UCSD-AML1 (cell line): Measurements from ENCODE around the gene IKBKE.
A peak's percentile ranks its signal among the peaks of the same experiment; 100 is the strongest.

Source experiments
- DNase-seq: peaks from one replicate; lab custom pipeline; 2025; ENCODE audit not compliant: unreplicated experiment; lab: John Stamatoyannopoulos, UW

Gene IKBKE

GRCh38 chr1:206469933-206470691 lies at the start of gene IKBKE:
Gene IKBKE (plus strand): TSS chr1:206470476. CDS start chr1:206473228, 2,752 bp downstream.
- DNase-seq = peak; percentile 76

GRCh38 chr1:206421616-206422340 lies 48.5 kb upstream of the IKBKE start:
- DNase-seq = no peak

- DNase-seq = no peak
Observed at GRCh38 chr1:206422525-206422924, 47.8 kb upstream of the IKBKE start.

GRCh38 chr1:206427291-206427690 lies 43.0 kb upstream of the IKBKE start:
- no peak for DNase-seq

- DNase-seq = no peak
Observed at GRCh38 chr1:206429421-206429820, 40.9 kb upstream of the IKBKE start.

GRCh38 chr1:206430031-206430983 lies 40.0 kb upstream of the IKBKE start:
- no peak for DNase-seq

- no peak for DNase-seq
Observed at GRCh38 chr1:206435445-206435844, 34.8 kb upstream of the IKBKE start.

- no peak for DNase-seq
Observed at GRCh38 chr1:206438554-206438953, 31.7 kb upstream of the IKBKE start.

- no peak for DNase-seq
Observed at GRCh38 chr1:206439205-206439604, 31.1 kb upstream of the IKBKE start.

GRCh38 chr1:206441336-206441967 lies 28.8 kb upstream of the IKBKE start:
- DNase-seq = no peak

GRCh38 chr1:206442101-206442500 lies 28.2 kb upstream of the IKBKE start:
- DNase-seq = no peak

GRCh38 chr1:206445116-206445515 lies 25.2 kb upstream of the IKBKE start:
- no peak for DNase-seq

- no peak for DNase-seq
Observed at GRCh38 chr1:206445911-206446356, 24.3 kb upstream of the IKBKE start.

- no peak for DNase-seq
Observed at GRCh38 chr1:206446688-206447421, 23.4 kb upstream of the IKBKE start.

- DNase-seq = no peak
Observed at GRCh38 chr1:206447422-206447765, 22.9 kb upstream of the IKBKE start.

GRCh38 chr1:206447792-206448191 lies 22.5 kb upstream of the IKBKE start:
- no peak for DNase-seq

- no peak for DNase-seq
Observed at GRCh38 chr1:206448471-206448870, 21.8 kb upstream of the IKBKE start.

GRCh38 chr1:206449565-206449964 lies 20.7 kb upstream of the IKBKE start:
- no peak for DNase-seq

GRCh38 chr1:206450281-206450680 lies 20.0 kb upstream of the IKBKE start:
- no peak for DNase-seq

GRCh38 chr1:206451134-206451686 lies 19.1 kb upstream of the IKBKE start:
- no peak for DNase-seq
